Natural killer cell treated with Interleukin-12 subunit alpha and Interleukin-12 subunit beta and Interleukin-15 and Interleukin-18, amount 100 ng/mL, for 72 hours (primary cell): ENCODE measurements around the gene IQCN. TPM values are rescaled to one million over a fixed set of nuclear protein-coding genes. Genes with fewer than 3 reads are reported as not detected.

ENCODE experiments used
- total RNA-seq, 2 donors: library from RNA; stranded (reverse); gene quantifications; one replicate each; pipeline ENCODE4 v1.2.3, GENCODE V29; 2022

Gene IQCN
- total RNA-seq, 2 donors from 2014 or later: 1.5 to 4.0 TPM

Other genes with a start within 250 kb of the IQCN start
- gene IL12RB1, start 187.5 kb downstream of the IQCN start, total RNA-seq: 100 to 1,000 TPM; 109 to 124 TPM
- gene MAST3, start 176.7 kb downstream of the IQCN start, total RNA-seq: 10 to 100 TPM; 30.3 to 31.4 TPM
- 10 to 100 TPM; 12.6 to 20.1 TPM for gene PIK3R2, start 121.3 kb downstream of the IQCN start, total RNA-seq
- 100 to 1,000 TPM in 1 of 2 donors, 10 to 100 TPM in 1; 76.2 to 139 TPM for gene IFI30, start 100.6 kb downstream of the IQCN start, total RNA-seq
- gene MPV17L2, start 81.2 kb downstream of the IQCN start, total RNA-seq: 10 to 100 TPM; 17.4 to 34.2 TPM
- gene RAB3A, start 70.4 kb downstream of the IQCN start, total RNA-seq: 1 to 10 TPM; 3.9 to 5.1 TPM
- 1 to 10 TPM in 1 of 2 donors, under 1 TPM in 1; 0.22 to 1.4 TPM for gene PDE4C, start 48.0 kb downstream of the IQCN start, total RNA-seq
- 100 to 1,000 TPM; 218 to 267 TPM for gene JUND, start 7.2 kb upstream of the IQCN start, total RNA-seq
- gene LSM4, start 48.6 kb upstream of the IQCN start, total RNA-seq: 100 to 1,000 TPM; 153 to 223 TPM
- gene PGPEP1, start 66.1 kb upstream of the IQCN start, total RNA-seq: 10 to 100 TPM; 42.1 to 50.7 TPM
- under 1 TPM in 1 of 2 donors, not detected in 1; 0.71 TPM for gene GDF15, start 111.7 kb upstream of the IQCN start, total RNA-seq
- not detected for gene LRRC25, start 123.2 kb upstream of the IQCN start, total RNA-seq
- gene SSBP4, start 144.9 kb upstream of the IQCN start, total RNA-seq: 100 to 1,000 TPM; 112 to 271 TPM
- 10 to 100 TPM; 19.0 to 25.6 TPM for gene ISYNA1, start 163.7 kb upstream of the IQCN start, total RNA-seq
- gene ELL, start 247.6 kb upstream of the IQCN start, total RNA-seq: 10 to 100 TPM; 52.3 to 75.2 TPM